GM12864 (cell line): ENCODE data around the gene GJB4.

ENCODE experiments used
- DNase-seq: peaks from one replicate; pipeline ENCODE4 v3.0.0-alpha.2; 2011; ENCODE audit warnings: low read depth
- H3K4me3 ChIP-seq: 2 replicates; pipeline ENCODE4 v1.5.1; 2011; ENCODE audit warnings: mild to moderate bottlenecking, low read depth, low read length, control low read depth
- CTCF ChIP-seq: IDR thresholded peaks from 2 replicates; pipeline ENCODE4 v1.5.1; 2011; ENCODE audit warnings: low read depth, mild to moderate bottlenecking, moderate library complexity, low read length, control low read depth, inconsistent platforms; ENCODE audit errors: missing control alignments

Gene GJB4

GRCh38 chr1:34740161-34740868, 19.2 kb upstream of the GJB4 start:
- DNase-seq: no peak
- no peak for TF ChIP-seq CTCF
- H3K4me3 ChIP-seq: no peak overlapping the region

- TF ChIP-seq CTCF: peak; percentile 98
- H3K4me3 ChIP-seq: no peak overlapping the region
- DNase-seq: peak; percentile 8
Measured at GRCh38 chr1:34742667-34743270, 16.8 kb upstream of the GJB4 start.

- TF ChIP-seq CTCF: no peak
- H3K4me3 ChIP-seq: no peak overlapping the region
- no peak for DNase-seq
Measured at GRCh38 chr1:34743775-34744174, 15.8 kb upstream of the GJB4 start.

GRCh38 chr1:34744851-34745250, 14.7 kb upstream of the GJB4 start:
- DNase-seq: no peak
- H3K4me3 ChIP-seq: no peak overlapping the region
- TF ChIP-seq CTCF: no peak

GRCh38 chr1:34745666-34746065, 13.9 kb upstream of the GJB4 start:
- H3K4me3 ChIP-seq: no peak overlapping the region
- DNase-seq: no peak
- no peak for TF ChIP-seq CTCF

- no peak for DNase-seq
- no peak overlapping the region for H3K4me3 ChIP-seq
- TF ChIP-seq CTCF: no peak
Measured at GRCh38 chr1:34746101-34746500, 13.4 kb upstream of the GJB4 start.
